AG09309 (cell line): ENCODE results near the gene SPATA2.

Source experiments
- DNase-seq: peaks from one replicate; pipeline ENCODE4 v3.0.0-alpha.2; 2010; ENCODE audit warnings: low read depth
- H3K4me3 ChIP-seq: 2 replicates; pipeline ENCODE4 v1.5.1; 2011; ENCODE audit warnings: mild to moderate bottlenecking, low read depth, low read length, moderate library complexity; ENCODE audit not compliant: control insufficient read depth
- CTCF ChIP-seq: IDR thresholded peaks from 2 replicates; pipeline ENCODE4 v1.5.1; 2011; ENCODE audit warnings: mild to moderate bottlenecking, low read depth, low read length, inconsistent platforms; ENCODE audit not compliant: insufficient read depth, control insufficient read depth; ENCODE audit errors: missing control alignments

The SPATA2 gene

GRCh38 chr20:49858076-49858585 is 57.2 kb downstream of the SPATA2 start:
- DNase-seq, result no peak
- TF ChIP-seq CTCF, result no peak

GRCh38 chr20:49856904-49857303 is 58.4 kb downstream of the SPATA2 start:
- no peak for DNase-seq
- no peak for TF ChIP-seq CTCF
- no peak overlapping the region for H3K4me3 ChIP-seq

More at GRCh38 chr20:49858076-49858585, 57.2 kb downstream of the SPATA2 start:
- H3K4me3 ChIP-seq, result no peak overlapping the region

- H3K4me3 ChIP-seq, result no peak overlapping the region
- DNase-seq, result no peak
- no peak for TF ChIP-seq CTCF
These were observed 61.0 kb downstream of the SPATA2 start for GRCh38 chr20:49854190-49854875.

GRCh38 chr20:49853640-49854039 is 61.7 kb downstream of the SPATA2 start:
- peak; percentile 45 for DNase-seq
- H3K4me3 ChIP-seq, result no peak overlapping the region
- no peak for TF ChIP-seq CTCF
